ENCODE data around the gene KCTD8.
"Not testable (repeated sequence)": the region's sequence is repeated elsewhere in the genome, so short reads cannot be mapped to it uniquely, and the experiment has no call there.

The KCTD8 gene

GRCh38 chr4:44320833-44321232 lies 127.8 kb downstream of the KCTD8 start:
- DNase-seq: no peak

- no peak for DNase-seq
Measured at GRCh38 chr4:44319129-44319528, 129.5 kb downstream of the KCTD8 start.

GRCh38 chr4:44313702-44314101 lies 134.9 kb downstream of the KCTD8 start:
- DNase-seq: no peak

GRCh38 chr4:44287505-44287904 lies 161.1 kb downstream of the KCTD8 start:
- DNase-seq: no peak

- DNase-seq: no peak
Measured at GRCh38 chr4:44279469-44279868, 169.1 kb downstream of the KCTD8 start.

- no peak for DNase-seq
Measured at GRCh38 chr4:44279066-44279465, 169.5 kb downstream of the KCTD8 start.

GRCh38 chr4:44257461-44257860 lies 191.1 kb downstream of the KCTD8 start:
- no peak for DNase-seq

GRCh38 chr4:44256414-44256813 lies 192.2 kb downstream of the KCTD8 start:
- DNase-seq: no peak

GRCh38 chr4:44237643-44238042 lies 211.0 kb downstream of the KCTD8 start:
- DNase-seq: no peak

- DNase-seq: no peak
Measured at GRCh38 chr4:44235897-44236296, 212.7 kb downstream of the KCTD8 start.

- no peak for DNase-seq
Measured at GRCh38 chr4:44232262-44232661, 216.3 kb downstream of the KCTD8 start.

GRCh38 chr4:44231006-44231405 lies 217.6 kb downstream of the KCTD8 start:
- DNase-seq: no peak

GRCh38 chr4:44228326-44228725 lies 220.3 kb downstream of the KCTD8 start:
- no peak for DNase-seq

- no peak for DNase-seq
Measured at GRCh38 chr4:44221407-44221806, 227.2 kb downstream of the KCTD8 start.

- no peak for DNase-seq
Measured at GRCh38 chr4:44210750-44211149, 237.9 kb downstream of the KCTD8 start.

GRCh38 chr4:44196796-44197195 lies 251.8 kb downstream of the KCTD8 start:
- no peak for DNase-seq

GRCh38 chr4:44194365-44194764 lies 254.2 kb downstream of the KCTD8 start:
- no peak for DNase-seq

- DNase-seq: no peak
Measured at GRCh38 chr4:44186850-44187246, 261.8 kb downstream of the KCTD8 start.

- DNase-seq: no peak
Measured at GRCh38 chr4:44186096-44186849, 262.3 kb downstream of the KCTD8 start.

- DNase-seq: not testable (repeated sequence)
Measured at GRCh38 chr4:44181491-44182349, 266.9 kb downstream of the KCTD8 start.

- DNase-seq: not testable (repeated sequence)
Measured at GRCh38 chr4:44167766-44168165, 280.8 kb downstream of the KCTD8 start.

- DNase-seq: no peak
Measured at GRCh38 chr4:44165938-44166337, 282.7 kb downstream of the KCTD8 start.

GRCh38 chr4:44162538-44163270 lies 285.9 kb downstream of the KCTD8 start:
- no peak for DNase-seq

GRCh38 chr4:44161756-44162155 lies 286.9 kb downstream of the KCTD8 start:
- DNase-seq: no peak

All from SHP77 treated with DMSO at 0.1 percent for 48 hours (cell line).